ENCODE data around the gene ZAR1L. TPM values are rescaled to one million over a fixed set of nuclear protein-coding genes. Genes with fewer than 3 reads are reported as not detected.

The ZAR1L gene
- total and polyA plus RNA-seq, 4 donors: not detected

DNA sequence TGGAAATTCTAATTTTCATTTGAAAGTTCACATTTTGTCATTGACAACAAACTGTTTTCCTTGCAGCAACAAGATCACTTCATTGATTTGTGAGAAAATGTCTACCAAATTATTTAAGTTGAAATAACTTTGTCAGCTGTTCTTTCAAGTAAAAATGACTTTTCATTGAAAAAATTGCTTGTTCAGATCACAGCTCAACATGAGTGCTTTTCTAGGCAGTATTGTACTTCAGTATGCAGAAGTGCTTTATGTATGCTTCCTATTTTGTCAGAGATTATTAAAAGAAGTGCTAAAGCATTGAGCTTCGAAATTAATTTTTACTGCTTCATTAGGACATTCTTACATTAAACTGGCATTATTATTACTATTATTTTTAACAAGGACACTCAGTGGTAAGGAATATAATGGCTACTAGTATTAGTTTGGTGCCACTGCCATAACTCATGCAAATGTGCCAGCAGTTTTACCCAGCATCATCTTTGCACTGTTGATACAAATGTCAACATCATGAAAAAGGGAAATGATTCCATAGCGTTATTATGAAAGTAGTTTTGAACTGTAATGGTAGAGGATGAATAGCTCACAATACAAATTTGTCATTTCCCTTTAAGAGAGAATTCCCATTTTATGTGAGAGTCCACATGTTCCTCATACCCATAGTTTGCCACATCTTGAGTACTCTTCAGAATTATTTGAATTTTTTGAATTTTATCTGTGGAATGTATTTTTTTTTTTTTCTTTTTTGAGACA, 2.7 kb upstream of the ZAR1L start:
- WGBS: 84% methylated on average over 2 of the region's 2 CpGs
- Histone ChIP-seq H3K36me3 (ENCODE audit: control insufficient read depth in 4 of 4, insufficient read depth in 3 of 4, low read depth in 1 of 4, low read length in 3 of 4) (no peaks in the 10 kb centered on the region), H3K27ac (ENCODE audit: low read depth in 1 of 2, low read length in 2 of 2) (no peak overlapping the region), H3K9ac (ENCODE audit: low read depth in 1 of 2, low read length in 2 of 2) (no peak overlapping the region), H3K27me3 (ENCODE audit: control insufficient read depth in 4 of 4, insufficient read depth in 4 of 4, low read length in 3 of 4) (no peaks in the 10 kb centered on the region), H3K9me3 (ENCODE audit: control insufficient read depth in 4 of 4, low read length in 3 of 4) (no peaks in the 10 kb centered on the region), H3K4me1 (ENCODE audit: control insufficient read depth in 4 of 4, insufficient read depth in 4 of 4, low read length in 3 of 4) (peaks cover 2 to 6% (median 3%) of the 10 kb centered on the region in 4 donors), H3K4me3 (ENCODE audit: low read depth in 1 of 3, low read length in 3 of 3) (no peak overlapping the region)
- TF ChIP-seq MAX (IDR thresholded peaks at IDR 0.05) (no peak), JUND (IDR thresholded peaks at IDR 0.05) (no peak), HNF4A (conservative IDR thresholded peaks at IDR 0.05) (no peak), NR2F2 (IDR thresholded peaks at IDR 0.05) (no peak), SP1 (IDR thresholded peaks at IDR 0.05) (no peak), ATF3 (IDR thresholded peaks at IDR 0.05) (no peak), RAD21 (IDR thresholded peaks at IDR 0.05) (no peak), FOXA1 (IDR thresholded peaks at IDR 0.05) (no peak), TAF1 (conservative IDR thresholded peaks at IDR 0.05) (no peak), REST (IDR thresholded peaks at IDR 0.05) (no peak), RXRA (IDR thresholded peaks at IDR 0.05) (no peak)
- DNase-seq (ENCODE audit: low spot score): no peak

DNA sequence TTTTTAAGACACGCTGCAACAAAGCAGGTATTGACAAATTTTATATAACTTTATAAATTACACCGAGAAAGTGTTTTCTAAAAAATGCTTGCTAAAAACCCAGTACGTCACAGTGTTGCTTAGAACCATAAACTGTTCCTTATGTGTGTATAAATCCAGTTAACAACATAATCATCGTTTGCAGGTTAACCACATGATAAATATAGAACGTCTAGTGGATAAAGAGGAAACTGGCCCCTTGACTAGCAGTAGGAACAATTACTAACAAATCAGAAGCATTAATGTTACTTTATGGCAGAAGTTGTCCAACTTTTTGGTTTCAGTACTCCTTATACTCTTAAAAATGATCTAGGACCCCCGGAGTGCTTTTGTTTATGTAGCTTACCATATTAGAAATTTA, 1.3 kb upstream of the ZAR1L start:
- Histone ChIP-seq H3K4me3 (ENCODE audit: low read depth in 1 of 3, low read length in 3 of 3) (peak overlapping the region in 1 of 3 donors; percentile 73), H3K9ac (ENCODE audit: low read depth in 1 of 2, low read length in 2 of 2) (peak overlapping the region in 1 of 2 donors; percentile 88), H3K27ac (ENCODE audit: low read depth in 1 of 2, low read length in 2 of 2) (peak overlapping the region; percentile 78 to 96), H3K4me1 (ENCODE audit: control insufficient read depth in 4 of 4, insufficient read depth in 4 of 4, low read length in 3 of 4) (peaks cover 2 to 6% (median 3%) of the 10 kb centered on the region in 4 donors), H3K9me3 (ENCODE audit: control insufficient read depth in 4 of 4, low read length in 3 of 4) (no peaks in the 10 kb centered on the region), H3K27me3 (ENCODE audit: control insufficient read depth in 4 of 4, insufficient read depth in 4 of 4, low read length in 3 of 4) (no peaks in the 10 kb centered on the region), H3K36me3 (ENCODE audit: control insufficient read depth in 4 of 4, insufficient read depth in 3 of 4, low read depth in 1 of 4, low read length in 3 of 4) (no peaks in the 10 kb centered on the region)
- TF ChIP-seq JUND (IDR thresholded peaks at IDR 0.05) (no peak), REST (IDR thresholded peaks at IDR 0.05) (no peak), RXRA (IDR thresholded peaks at IDR 0.05) (no peak), FOXA1 (IDR thresholded peaks at IDR 0.05) (no peak), ATF3 (IDR thresholded peaks at IDR 0.05) (no peak), TAF1 (conservative IDR thresholded peaks at IDR 0.05) (no peak), EGR1 (IDR thresholded peaks at IDR 0.05; ENCODE audit: low read depth in 2 of 2) (no peak), ZBTB33 (IDR thresholded peaks at IDR 0.05) (no peak), HNF4A (conservative IDR thresholded peaks at IDR 0.05) (no peak), HNF4G (IDR thresholded peaks at IDR 0.05) (no peak)
- 73% methylated on average over 6 of the region's 6 CpGs for WGBS
- no peak for DNase-seq (ENCODE audit: low spot score)
